ENCODE results near the gene KDM1A.
"Not testable (repeated sequence)": the region's sequence is repeated elsewhere in the genome, so short reads cannot be mapped to it uniquely, and the experiment has no call there.

The KDM1A gene

GRCh38 chr1:23019094-23019862, at the start of gene KDM1A:
Gene KDM1A, plus strand, starts transcription at chr1:23019468. Its CDS starts 129 bp downstream, at chr1:23019597.
- DNase-seq (ENCODE audit: low read depth in 2 of 2), result peak; percentile 89 to 94

- DNase-seq (ENCODE audit: low read depth in 2 of 2), result no peak
Measured at GRCh38 chr1:22970096-22970495, 49.2 kb upstream of the KDM1A start.

- no peak for DNase-seq (ENCODE audit: low read depth in 2 of 2)
Measured at GRCh38 chr1:22971161-22971560, 48.1 kb upstream of the KDM1A start.

GRCh38 chr1:22971611-22972405, 47.5 kb upstream of the KDM1A start:
- no peak for DNase-seq (ENCODE audit: low read depth in 2 of 2)

- DNase-seq (ENCODE audit: low read depth in 2 of 2), result no peak
Measured at GRCh38 chr1:22972760-22973159, 46.5 kb upstream of the KDM1A start, which contains the start of gene LACTBL1. Gene LACTBL1, minus strand, starts transcription at chr1:22972866. Its CDS starts 550 bp downstream, at chr1:22972316.

- DNase-seq (ENCODE audit: low read depth in 2 of 2), result no peak
Measured at GRCh38 chr1:22975694-22976093, 43.6 kb upstream of the KDM1A start.

- DNase-seq (ENCODE audit: low read depth in 2 of 2), result no peak
Measured at GRCh38 chr1:22976127-22976460, 43.2 kb upstream of the KDM1A start.

GRCh38 chr1:22976461-22977243, 42.6 kb upstream of the KDM1A start:
- DNase-seq (ENCODE audit: low read depth in 2 of 2), result peak; percentile 2 to 9

- no peak for DNase-seq (ENCODE audit: low read depth in 2 of 2)
Measured at GRCh38 chr1:22978299-22978698, 41.0 kb upstream of the KDM1A start.

- DNase-seq (ENCODE audit: low read depth in 2 of 2), result not testable (repeated sequence)
Measured at GRCh38 chr1:22980471-22980790, 38.8 kb upstream of the KDM1A start.

GRCh38 chr1:22983944-22984343, 35.3 kb upstream of the KDM1A start:
- DNase-seq (ENCODE audit: low read depth in 2 of 2), result no peak

GRCh38 chr1:22992384-22992783, 26.9 kb upstream of the KDM1A start:
- DNase-seq (ENCODE audit: low read depth in 2 of 2), result not testable (repeated sequence)

GRCh38 chr1:22993220-22993795, 26.0 kb upstream of the KDM1A start:
- not testable (repeated sequence) for DNase-seq (ENCODE audit: low read depth in 2 of 2)

GRCh38 chr1:22995774-22996173, 23.5 kb upstream of the KDM1A start:
- DNase-seq (ENCODE audit: low read depth in 2 of 2), result no peak

- not testable (repeated sequence) for DNase-seq (ENCODE audit: low read depth in 2 of 2)
Measured at GRCh38 chr1:22997528-22997927, 21.7 kb upstream of the KDM1A start.

- DNase-seq (ENCODE audit: low read depth in 2 of 2), result not testable (repeated sequence)
Measured at GRCh38 chr1:23000133-23000532, 19.1 kb upstream of the KDM1A start.

GRCh38 chr1:23002218-23002617, 17.1 kb upstream of the KDM1A start:
- not testable (repeated sequence) for DNase-seq (ENCODE audit: low read depth in 2 of 2)

- no peak for DNase-seq (ENCODE audit: low read depth in 2 of 2)
Measured at GRCh38 chr1:23004112-23004511, 15.2 kb upstream of the KDM1A start.

GRCh38 chr1:23004769-23005168, 14.5 kb upstream of the KDM1A start:
- not testable (repeated sequence) for DNase-seq (ENCODE audit: low read depth in 2 of 2)

- no peak for DNase-seq (ENCODE audit: low read depth in 2 of 2)
Measured at GRCh38 chr1:23007106-23007505, 12.2 kb upstream of the KDM1A start.

GRCh38 chr1:23008901-23009300, 10.4 kb upstream of the KDM1A start:
- DNase-seq (ENCODE audit: low read depth in 2 of 2), result no peak

GRCh38 chr1:23010025-23010424, 9.2 kb upstream of the KDM1A start:
- not testable (repeated sequence) for DNase-seq (ENCODE audit: low read depth in 2 of 2)
